T-helper 2 cell treated with Interferon-gamma antibody and Interleukin-4, amounts not matched to agents 100 ng/mL and 5 ng/mL, for 36 hours (primary cell): Measurements from ENCODE around the gene RUSF1. TPM values are rescaled to one million over a fixed set of nuclear protein-coding genes. Genes with fewer than 3 reads are reported as not detected.
"Not testable (repeated sequence)": the region's sequence is repeated elsewhere in the genome, so short reads cannot be mapped to it uniquely, and the experiment has no call there.

ENCODE experiments used
- intact Hi-C: fragments of 100-400 bp; cut with micrococcal nuclease; formaldehyde crosslinking; loops from one replicate; pipeline ENCODE4 v1.15.1; 2023
- total RNA-seq: library from RNA; stranded (reverse); gene quantifications from 2 replicates; pipeline ENCODE4 v1.2.3, GENCODE V29; 2022

RUSF1 gene
- total RNA-seq, 1 donor from 2014 or later, result 37.6 TPM

GRCh38 chr16:31517800-31518402 is 9.7 kb upstream of the RUSF1 start:
- intact Hi-C loops, result no loop called here

GRCh38 chr16:31513884-31514283 is 5.7 kb upstream of the RUSF1 start:
- intact Hi-C loops, result no loop called here

GRCh38 chr16:31513126-31513525 is 4.9 kb upstream of the RUSF1 start:
- intact Hi-C loops, result no loop called here

- intact Hi-C loops, result loop anchor here (1.0 to 5.0 kb wide), 4 partner anchors 21 to 359 kb away; a partner anchor contains a TSS
These were observed 560 bp upstream of the RUSF1 start for GRCh38 chr16:31508706-31509195.

GRCh38 chr16:31507617-31507928 is 618 bp downstream of the RUSF1 start:
- intact Hi-C loops, result loop anchor here (2.0 to 5.0 kb wide), 2 partner anchors 31 to 360 kb away; no protein-coding TSS in a partner anchor

GRCh38 chr16:31505483-31505882 is 2.7 kb downstream of the RUSF1 start:
- intact Hi-C loops, result loop anchor here (5.0 kb wide), 1 partner anchor 362 kb away; no protein-coding TSS in a partner anchor

- intact Hi-C loops, result no loop called here
These were observed 4.0 kb downstream of the RUSF1 start for GRCh38 chr16:31504159-31504558.

GRCh38 chr16:31503555-31503954 is 4.6 kb downstream of the RUSF1 start:
- intact Hi-C loops, result not testable (repeated sequence)

GRCh38 chr16:31502981-31503380 is 5.2 kb downstream of the RUSF1 start:
- intact Hi-C loops, result no loop called here

GRCh38 chr16:31501966-31502348 is 6.2 kb downstream of the RUSF1 start:
- intact Hi-C loops, result no loop called here

GRCh38 chr16:31501226-31501965 is 6.8 kb downstream of the RUSF1 start:
- intact Hi-C loops, result no loop called here

- intact Hi-C loops, result no loop called here
These were observed 8.3 kb downstream of the RUSF1 start for GRCh38 chr16:31499928-31500327.

GRCh38 chr16:31498493-31498892 is 9.7 kb downstream of the RUSF1 start:
- intact Hi-C loops, result no loop called here

- intact Hi-C loops, result no loop called here
These were observed 11.5 kb downstream of the RUSF1 start for GRCh38 chr16:31496670-31497069.

- intact Hi-C loops, result no loop called here
These were observed 14.6 kb downstream of the RUSF1 start for GRCh38 chr16:31493506-31494125.

- intact Hi-C loops, result no loop called here
These were observed 16.3 kb downstream of the RUSF1 start for GRCh38 chr16:31491778-31492418.

- intact Hi-C loops, result loop anchor here (5.0 kb wide), 1 partner anchor 377 kb away; no protein-coding TSS in a partner anchor
These were observed 18.3 kb downstream of the RUSF1 start for GRCh38 chr16:31489616-31490584.

GRCh38 chr16:31489298-31489564 is 19.0 kb downstream of the RUSF1 start:
- intact Hi-C loops, result loop anchor here (5.0 kb wide), 1 partner anchor 378 kb away; no protein-coding TSS in a partner anchor

GRCh38 chr16:31488468-31489297 is 19.5 kb downstream of the RUSF1 start:
- intact Hi-C loops, result loop anchor here (5.0 kb wide), 1 partner anchor 379 kb away; no protein-coding TSS in a partner anchor
